ENCODE measurements around the gene PELI3.

GRCh38 chr11:66477263-66478201 is 10.8 kb downstream of the PELI3 start:
- no peak for TF ChIP-seq POLR2A (IDR thresholded peaks at IDR 0.05)
- TF ChIP-seq CTCF (IDR thresholded peaks at IDR 0.05) = no peak

Data from testis (tissue), 2 donors.